Nephron progenitor cell (in vitro differentiated cells): ENCODE data around the gene DAPL1.
A peak's percentile ranks its signal among the peaks of the same experiment; 100 is the strongest.

Experiments
- DNase-seq: peaks from one replicate; pipeline ENCODE4 v3.0.0; 2021
- H3K27ac Mint-ChIP-seq: 2 replicates; pipeline ENCODE4 v1.8.0; 2021; ENCODE audit warnings: mild to moderate bottlenecking, moderate library complexity, mixed read lengths
- H3K27me3 Mint-ChIP-seq: 2 replicates; pipeline ENCODE4 v1.8.0; 2021; ENCODE audit warnings: mild to moderate bottlenecking, low read depth, mixed read lengths; ENCODE audit not compliant: poor library complexity
- H3K36me3 Mint-ChIP-seq: 2 replicates; pipeline ENCODE4 v1.8.0; 2021; ENCODE audit warnings: low read depth, mixed read lengths
- H3K4me1 Mint-ChIP-seq: 2 replicates; pipeline ENCODE4 v1.8.0; 2021; ENCODE audit warnings: mixed read lengths
- H3K4me3 Mint-ChIP-seq: 2 replicates; pipeline ENCODE4 v1.8.0; 2021; ENCODE audit warnings: mild to moderate bottlenecking, moderate library complexity, mixed read lengths
- H3K9me3 Mint-ChIP-seq: 2 replicates; pipeline ENCODE4 v1.8.0; 2021; ENCODE audit warnings: mild to moderate bottlenecking, moderate library complexity, mixed read lengths
- CTCF ChIP-seq: fragments of 200-600 bp; sonication (generic); IDR thresholded peaks from 2 replicates; pipeline ENCODE4 v1.5.0; 2021; ENCODE audit warnings: antibody characterized with exemption

The DAPL1 gene

GRCh38 chr2:158774681-158775080, 20.4 kb upstream of the DAPL1 start:
- H3K27ac Mint-ChIP-seq = no peak overlapping the region
- no peak for TF ChIP-seq CTCF
- H3K4me3 Mint-ChIP-seq = no peak overlapping the region
- no peaks in the 10 kb centered on the region for H3K9me3 Mint-ChIP-seq
- no peaks in the 10 kb centered on the region for H3K36me3 Mint-ChIP-seq
- H3K4me1 Mint-ChIP-seq = peaks cover 32% of the 10 kb centered on the region
- no peak for DNase-seq
- peaks cover 3% of the 10 kb centered on the region for H3K27me3 Mint-ChIP-seq

- Mint-ChIP-seq H3K27ac (no peak overlapping the region), H3K9me3 (no peaks in the 10 kb centered on the region), H3K4me1 (peaks cover 32% of the 10 kb centered on the region), H3K36me3 (no peaks in the 10 kb centered on the region), H3K4me3 (no peak overlapping the region), H3K27me3 (peaks cover 3% of the 10 kb centered on the region)
- no peak for TF ChIP-seq CTCF
- no peak for DNase-seq
These were observed 19.7 kb upstream of the DAPL1 start for GRCh38 chr2:158775273-158776027.

DNA sequence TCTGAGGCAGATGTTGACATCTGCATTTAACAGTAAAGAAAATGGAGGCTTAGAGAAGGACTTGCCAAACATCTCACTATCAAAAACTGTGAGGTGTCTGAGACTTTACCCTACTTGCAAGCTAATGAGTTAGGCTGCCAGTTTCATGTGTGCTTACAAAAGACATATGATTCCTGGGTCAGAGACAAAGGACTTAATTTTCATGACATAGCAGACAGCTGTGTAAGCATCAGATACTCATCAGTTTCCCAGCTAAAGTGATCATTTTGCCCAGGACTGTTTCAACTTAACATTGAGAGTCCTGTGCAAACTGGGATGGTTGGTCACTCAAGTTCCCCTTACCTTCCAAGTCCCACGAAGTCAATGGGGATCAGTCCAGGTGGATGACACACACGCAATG, 18.9 kb upstream of the DAPL1 start:
- TF ChIP-seq CTCF = no peak
- Mint-ChIP-seq H3K4me1 (peaks cover 36% of the 10 kb centered on the region), H3K27me3 (no peaks in the 10 kb centered on the region), H3K36me3 (peaks cover 3% of the 10 kb centered on the region), H3K4me3 (no peak overlapping the region), H3K9me3 (peaks cover 5% of the 10 kb centered on the region), H3K27ac (peak overlapping the region; percentile 61)
- DNase-seq = no peak

DNA sequence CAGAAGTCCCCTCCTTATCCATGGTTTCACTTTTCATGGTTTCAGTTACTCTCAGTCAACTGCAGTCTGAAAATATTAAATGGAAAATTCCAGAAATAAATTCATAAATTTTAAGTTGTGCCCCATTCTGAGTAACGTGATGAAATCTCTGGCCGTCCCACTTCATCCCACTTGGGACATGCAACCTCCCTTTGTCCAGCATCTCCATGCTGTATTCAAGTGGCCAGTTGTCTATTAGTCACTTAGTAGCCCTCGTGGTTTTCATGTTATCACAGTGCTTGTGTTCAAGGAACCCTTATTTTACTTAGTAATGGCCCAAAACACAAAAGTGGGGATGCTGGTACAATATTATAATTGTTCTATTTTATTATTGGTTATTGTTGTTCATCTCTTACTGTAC, 18.0 kb upstream of the DAPL1 start:
- no peaks in the 10 kb centered on the region for H3K27me3 Mint-ChIP-seq
- DNase-seq = no peak
- peaks cover 8% of the 10 kb centered on the region for H3K9me3 Mint-ChIP-seq
- H3K4me1 Mint-ChIP-seq = peaks cover 45% of the 10 kb centered on the region
- peaks cover 4% of the 10 kb centered on the region for H3K36me3 Mint-ChIP-seq
- H3K4me3 Mint-ChIP-seq = no peak overlapping the region
- TF ChIP-seq CTCF = no peak
- H3K27ac Mint-ChIP-seq = no peak overlapping the region

DNA sequence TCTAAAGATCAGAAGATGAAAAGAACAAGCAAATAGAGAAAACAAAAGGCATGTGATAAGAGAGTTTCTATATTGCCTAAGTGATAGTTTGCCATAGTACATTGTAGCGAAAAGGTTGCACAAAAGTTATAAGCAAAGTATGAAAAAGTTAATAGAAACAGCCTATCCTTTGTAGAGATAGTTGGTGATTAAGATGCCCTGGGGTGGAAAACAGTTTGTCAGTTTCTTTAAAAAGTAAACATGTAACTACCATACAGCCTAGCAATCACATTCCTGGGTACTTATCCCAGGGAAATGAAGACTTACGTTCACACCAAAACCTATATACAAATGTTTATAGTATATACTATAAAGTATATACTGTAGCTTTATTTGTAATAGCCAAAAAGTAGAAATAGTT, 16.9 kb upstream of the DAPL1 start:
- no peak overlapping the region for H3K27ac Mint-ChIP-seq
- no peak overlapping the region for H3K4me3 Mint-ChIP-seq
- H3K36me3 Mint-ChIP-seq = peaks cover 9% of the 10 kb centered on the region
- peaks cover 53% of the 10 kb centered on the region for H3K4me1 Mint-ChIP-seq
- H3K27me3 Mint-ChIP-seq = no peaks in the 10 kb centered on the region
- DNase-seq = no peak
- peaks cover 14% of the 10 kb centered on the region for H3K9me3 Mint-ChIP-seq
- TF ChIP-seq CTCF = no peak

DNA sequence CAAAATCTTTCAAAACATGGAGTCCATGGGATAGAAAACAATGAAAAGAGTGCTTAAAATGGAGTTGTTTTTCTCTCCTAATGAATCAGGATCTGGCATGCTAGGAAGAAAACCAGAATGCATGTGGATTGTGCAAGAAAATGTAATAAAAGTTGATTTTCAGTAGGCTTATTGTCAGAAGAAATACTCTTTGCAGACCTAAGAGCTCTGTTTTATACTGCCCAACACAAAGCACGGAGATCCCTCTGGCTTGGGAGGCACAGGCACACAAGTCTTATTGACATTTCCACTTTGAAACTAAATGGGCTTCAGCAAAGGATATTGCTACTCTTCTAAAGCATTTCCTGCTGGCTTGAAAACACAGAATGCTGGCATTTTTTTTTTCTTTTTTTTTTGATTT, 15.5 kb upstream of the DAPL1 start:
- TF ChIP-seq CTCF = no peak
- H3K4me1 Mint-ChIP-seq = peaks cover 55% of the 10 kb centered on the region
- no peak overlapping the region for H3K4me3 Mint-ChIP-seq
- H3K36me3 Mint-ChIP-seq = peaks cover 9% of the 10 kb centered on the region
- H3K9me3 Mint-ChIP-seq = peaks cover 22% of the 10 kb centered on the region
- H3K27ac Mint-ChIP-seq = no peak overlapping the region
- no peaks in the 10 kb centered on the region for H3K27me3 Mint-ChIP-seq
- no peak for DNase-seq
